Mucosa of descending colon (tissue), 3 donors: Measurements from ENCODE around the gene FIP1L1. TPM values are rescaled to one million over a fixed set of nuclear protein-coding genes. Genes with fewer than 3 reads are reported as not detected.
"Not testable (repeated sequence)": the region's sequence is repeated elsewhere in the genome, so short reads cannot be mapped to it uniquely, and the experiment has no call there.

ENCODE experiments used
- ATAC-seq: fragments of 200-7000 bp; cut with Tn5 transposase; one replicate; pipeline ENCODE4 v1.9.1; 2020; ENCODE audit warnings: mild to moderate bottlenecking, moderate library complexity
- DNase-seq, 3 donors: peaks; one replicate each; pipeline ENCODE4 v3.0.0-alpha.2; 2020
- H3K36me3 ChIP-seq: fragments of 200-600 bp; one replicate; pipeline ENCODE4 v1.8.0; 2021; ENCODE audit warnings: low read depth, mild to moderate bottlenecking
- H3K4me1 ChIP-seq: fragments of 200-600 bp; one replicate; pipeline ENCODE4 v1.8.0; 2021; ENCODE audit warnings: low read depth, mild to moderate bottlenecking
- H3K4me3 ChIP-seq: fragments of 200-600 bp; one replicate; pipeline ENCODE4 v1.8.0; 2021; ENCODE audit warnings: mild to moderate bottlenecking
- H3K9me3 ChIP-seq: fragments of 200-600 bp; one replicate; pipeline ENCODE4 v1.8.0; 2021; ENCODE audit warnings: mild to moderate bottlenecking
- intact Hi-C, 2 donors: fragments of 100-400 bp; cut with DNase I in 1 of 2; cut with micrococcal nuclease in 1 of 2; formaldehyde crosslinking; loops; one replicate each; pipeline versions ENCODE4 v1.11.0 to v1.11.1; 2022; cut with DNase I, micrococcal nuclease
- total RNA-seq, 3 donors: library from RNA; stranded (reverse); fragmentation: NEBNext Ultra II Directional in 2 of 3; extraction: Animal tissue kit (Norgen Biotek cat#: 25700) in 2 of 3; gene quantifications; one replicate each; pipeline versions ENCODE4 v1.2.1 to v1.2.4, GENCODE V29; 2021 to 2023
- TF ChIP-seq, protein P1 (sequence below): fragments of 200-600 bp; IDR thresholded peaks from one replicate; pipeline ENCODE4 v1.8.0; 2022; ENCODE audit warnings: antibody characterized with exemption, mild to moderate bottlenecking
- donor health status: DM: no; HTN: no; CAD: no; lungs with moderate emphysema.
- donor health status: DM: no; HTN: no; CAD: no.
- donor health status: DM: no; HTN: yes; CAD: no.

FIP1L1 gene
- total RNA-seq, 3 donors from 2014 or later: 38.9 to 46.1 (median 39.9) TPM

DNA sequence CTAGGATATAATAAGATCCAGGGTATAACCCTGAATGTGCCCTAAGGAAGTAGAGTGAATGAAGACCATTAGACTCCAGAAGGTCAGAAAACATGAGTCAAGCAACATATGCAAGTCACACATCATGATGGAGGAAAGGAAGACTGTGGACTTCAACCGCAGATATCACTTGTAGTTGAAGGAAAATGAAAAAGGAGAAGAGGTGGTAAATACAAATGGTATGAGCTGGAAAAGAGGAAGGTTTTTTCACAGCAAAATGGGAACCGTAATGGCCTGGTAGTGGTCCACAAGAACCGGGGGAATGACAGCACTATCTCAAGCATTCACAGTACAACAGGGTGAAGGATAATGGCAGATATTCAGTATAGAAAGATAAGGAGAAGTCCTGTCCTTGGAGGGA lies 6.4 kb upstream of the FIP1L1 start:
- ATAC-seq (no peak), DNase-seq (no peak)
- no peaks in the 10 kb centered on the region for H3K36me3 ChIP-seq
- no peaks in the 10 kb centered on the region for H3K9me3 ChIP-seq
- peaks cover 10% of the 10 kb centered on the region for H3K4me1 ChIP-seq
- intact Hi-C loops: no loop called here
- TF ChIP-seq, protein P1, sequence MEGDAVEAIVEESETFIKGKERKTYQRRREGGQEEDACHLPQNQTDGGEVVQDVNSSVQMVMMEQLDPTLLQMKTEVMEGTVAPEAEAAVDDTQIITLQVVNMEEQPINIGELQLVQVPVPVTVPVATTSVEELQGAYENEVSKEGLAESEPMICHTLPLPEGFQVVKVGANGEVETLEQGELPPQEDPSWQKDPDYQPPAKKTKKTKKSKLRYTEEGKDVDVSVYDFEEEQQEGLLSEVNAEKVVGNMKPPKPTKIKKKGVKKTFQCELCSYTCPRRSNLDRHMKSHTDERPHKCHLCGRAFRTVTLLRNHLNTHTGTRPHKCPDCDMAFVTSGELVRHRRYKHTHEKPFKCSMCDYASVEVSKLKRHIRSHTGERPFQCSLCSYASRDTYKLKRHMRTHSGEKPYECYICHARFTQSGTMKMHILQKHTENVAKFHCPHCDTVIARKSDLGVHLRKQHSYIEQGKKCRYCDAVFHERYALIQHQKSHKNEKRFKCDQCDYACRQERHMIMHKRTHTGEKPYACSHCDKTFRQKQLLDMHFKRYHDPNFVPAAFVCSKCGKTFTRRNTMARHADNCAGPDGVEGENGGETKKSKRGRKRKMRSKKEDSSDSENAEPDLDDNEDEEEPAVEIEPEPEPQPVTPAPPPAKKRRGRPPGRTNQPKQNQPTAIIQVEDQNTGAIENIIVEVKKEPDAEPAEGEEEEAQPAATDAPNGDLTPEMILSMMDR: no peak
- no peak overlapping the region for H3K4me3 ChIP-seq

DNA sequence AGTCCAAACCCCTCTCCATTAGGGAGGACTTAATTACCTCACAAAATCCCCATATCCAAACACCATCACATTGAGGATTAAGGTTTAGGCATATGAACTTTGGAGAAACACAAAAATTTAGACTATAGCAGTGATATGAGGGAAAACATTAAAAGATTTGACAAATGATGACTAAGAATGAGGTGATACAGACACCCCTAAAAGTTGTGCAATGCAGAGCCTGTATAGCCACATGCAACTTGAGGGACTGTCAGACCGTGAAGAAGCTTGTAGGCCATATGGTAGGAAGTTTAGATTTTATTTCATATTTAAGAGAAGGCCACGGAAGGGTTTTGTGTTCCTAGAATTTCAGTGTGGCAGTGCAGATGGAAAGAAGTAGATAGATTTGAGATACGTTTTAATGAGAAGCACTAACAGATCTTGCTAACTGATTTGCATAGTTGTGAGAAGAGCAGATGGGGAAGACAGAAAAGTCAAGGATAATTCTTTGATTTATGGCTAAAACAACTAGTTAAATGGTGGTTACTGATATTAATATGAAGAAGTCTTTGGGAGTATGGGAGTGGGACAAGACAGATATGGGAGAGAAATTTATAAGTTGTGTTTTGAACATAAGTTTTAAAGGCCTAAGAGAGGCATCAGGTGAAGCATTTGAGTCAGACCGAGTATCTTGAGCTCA lies 5.5 kb upstream of the FIP1L1 start:
- no peak for ATAC-seq
- H3K4me1 ChIP-seq: peaks cover 6% of the 10 kb centered on the region
- H3K36me3 ChIP-seq: no peaks in the 10 kb centered on the region
- intact Hi-C loops: no loop called here
- TF ChIP-seq, protein P1: no peak
- H3K4me3 ChIP-seq: no peak overlapping the region
- H3K9me3 ChIP-seq: no peaks in the 10 kb centered on the region
- no peak for DNase-seq

DNA sequence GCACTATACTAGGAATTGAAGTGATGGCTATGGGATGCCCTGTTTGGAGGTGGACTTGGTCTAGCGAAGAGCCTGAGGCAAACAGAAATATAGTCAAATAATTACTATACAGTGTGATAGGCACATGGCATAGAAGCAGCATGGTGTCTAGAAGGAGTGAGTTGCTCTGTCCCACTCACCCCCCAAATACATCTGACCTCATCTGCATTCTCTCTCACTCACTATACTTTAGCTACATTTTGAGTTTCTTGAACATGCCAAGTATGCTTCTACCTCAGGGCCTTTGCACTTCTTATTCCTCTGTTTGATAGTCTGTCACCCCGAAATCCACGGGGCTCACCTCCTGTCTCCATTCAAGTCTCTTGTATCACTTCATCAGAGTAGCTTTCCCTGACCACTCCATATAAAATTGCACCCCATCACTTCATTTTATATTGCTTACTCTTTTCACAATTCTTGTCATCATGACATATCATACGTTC lies 2.6 kb upstream of the FIP1L1 start:
- ATAC-seq (no peak), DNase-seq (no peak)
- Histone ChIP-seq H3K36me3 (no peaks in the 10 kb centered on the region), H3K4me1 (peaks cover 11% of the 10 kb centered on the region), H3K4me3 (no peak overlapping the region), H3K9me3 (no peaks in the 10 kb centered on the region)
- intact Hi-C loops: no loop called here
- TF ChIP-seq, protein P1: no peak

DNA sequence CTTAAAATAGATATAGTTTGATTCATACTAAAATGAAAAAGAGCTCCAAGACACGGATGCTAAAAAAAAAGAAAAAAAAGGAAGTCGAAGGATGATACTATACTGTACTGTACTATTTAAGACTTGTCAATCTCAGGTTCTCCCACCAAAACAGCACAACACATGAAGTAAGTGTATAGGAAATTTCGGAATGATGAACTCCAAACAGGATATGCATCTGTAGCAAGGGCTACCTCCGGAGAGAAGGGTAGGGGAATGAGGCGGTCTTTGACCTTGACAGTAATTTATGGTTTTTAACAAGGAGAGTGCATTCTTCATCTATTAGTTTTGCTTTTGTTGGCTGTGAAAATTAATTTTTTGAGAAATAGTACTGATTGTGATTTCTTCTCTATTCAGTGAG lies 541 bp upstream of the FIP1L1 start:
- no peaks in the 10 kb centered on the region for H3K9me3 ChIP-seq
- TF ChIP-seq, protein P1: no peak
- H3K4me3 ChIP-seq: peak overlapping the region; percentile 81
- intact Hi-C loops: no loop called here
- no peak for ATAC-seq
- no peaks in the 10 kb centered on the region for H3K36me3 ChIP-seq
- peaks cover 17% of the 10 kb centered on the region for H3K4me1 ChIP-seq
- DNase-seq: no peak

DNA sequence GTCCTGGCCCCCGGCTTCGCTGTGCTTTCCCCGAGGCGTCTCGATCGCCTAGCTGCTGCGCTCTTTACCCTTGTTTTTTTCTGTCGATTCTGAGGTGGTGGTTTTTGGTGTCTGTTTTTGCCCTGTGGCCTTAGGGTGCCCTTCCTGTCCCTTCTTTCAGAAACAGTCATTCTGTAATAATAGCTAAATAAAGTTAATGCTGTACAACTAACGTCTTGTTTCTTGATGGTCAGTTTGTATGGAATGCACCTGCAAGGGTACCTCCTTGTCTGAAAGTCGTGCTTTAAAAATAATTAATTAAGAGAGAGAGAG lies 686 bp downstream of the FIP1L1 start:
- no peaks in the 10 kb centered on the region for H3K9me3 ChIP-seq
- H3K4me1 ChIP-seq: peaks cover 17% of the 10 kb centered on the region
- peak overlapping the region; percentile 81 for H3K4me3 ChIP-seq
- DNase-seq (no peak), ATAC-seq (no peak)
- TF ChIP-seq, protein P1: no peak
- intact Hi-C loops: no loop called here
- H3K36me3 ChIP-seq: no peaks in the 10 kb centered on the region

DNA sequence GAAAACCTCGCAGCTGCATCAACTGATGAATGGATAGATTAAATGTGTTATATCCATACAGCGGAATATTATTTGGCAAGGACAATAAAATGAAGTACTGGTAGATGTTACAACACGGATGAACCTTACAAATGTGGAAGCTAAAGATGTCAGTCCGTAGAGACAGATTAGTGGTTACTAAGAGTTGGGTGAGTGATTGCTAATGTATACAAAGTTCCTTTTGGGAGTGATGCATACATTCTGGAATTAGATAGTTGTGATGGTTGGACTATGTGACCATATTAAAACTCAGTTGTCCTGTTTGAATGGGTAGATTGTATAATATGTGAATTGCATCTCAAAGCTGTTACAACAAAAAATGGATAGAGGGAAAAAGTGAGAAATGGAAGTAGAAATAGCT lies 2.8 kb downstream of the FIP1L1 start:
- ATAC-seq: no peak
- Histone ChIP-seq H3K4me1 (peaks cover 17% of the 10 kb centered on the region), H3K36me3 (no peaks in the 10 kb centered on the region), H3K4me3 (no peak overlapping the region), H3K9me3 (no peaks in the 10 kb centered on the region)
- TF ChIP-seq, protein P1: no peak
- intact Hi-C loops: no loop called here
- no peak for DNase-seq

DNA sequence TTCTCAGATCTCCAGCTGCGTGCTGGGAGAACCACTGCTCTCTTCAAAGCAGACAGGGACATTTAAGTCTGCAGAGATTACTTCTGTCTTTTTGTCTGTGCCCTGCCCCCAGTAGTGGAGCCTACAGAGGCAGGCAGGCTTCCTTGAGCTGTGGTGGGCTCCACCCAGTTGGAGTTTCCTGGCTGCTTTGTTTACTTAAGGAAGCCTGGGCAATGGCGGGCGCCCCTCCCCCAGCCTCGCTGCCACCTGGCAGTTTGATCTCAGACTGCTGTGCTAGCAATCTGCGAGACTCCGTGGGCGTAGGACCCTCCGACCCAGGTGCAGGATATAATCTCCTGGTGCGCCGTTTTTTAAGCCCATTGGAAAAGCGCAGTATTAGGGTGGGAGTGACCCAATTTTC lies 32.0 kb downstream of the FIP1L1 start:
- intact Hi-C loops, H3K9me3 ChIP-seq, H3K36me3 ChIP-seq, ATAC-seq, H3K4me3 ChIP-seq: not testable (repeated sequence)
- peaks cover 13% of the 10 kb centered on the region for H3K4me1 ChIP-seq
- peak in 1 of 3 donors; percentile 31 for DNase-seq
